Dendritic cell treated with granulocyte-macrophage colony-stimulating factor and Interleukin-4, amounts not matched to agents 40 ng/mL and 50 ng/mL, for 4 days (primary cell): ENCODE measurements around the gene SCARF2.

Experiments used
- H3K27ac Mint-ChIP-seq: one replicate; pipeline ENCODE4 v1.8.0; 2022; ENCODE audit warnings: mild to moderate bottlenecking, mixed read lengths
- H3K27me3 Mint-ChIP-seq: one replicate; pipeline ENCODE4 v1.8.0; 2022; ENCODE audit warnings: mild to moderate bottlenecking, mixed read lengths
- H3K36me3 Mint-ChIP-seq: one replicate; pipeline ENCODE4 v1.8.0; 2022; ENCODE audit warnings: low read depth, mixed read lengths
- H3K4me1 Mint-ChIP-seq: one replicate; pipeline ENCODE4 v1.8.0; 2022; ENCODE audit warnings: low read depth, mixed read lengths
- H3K4me3 Mint-ChIP-seq: one replicate; pipeline ENCODE4 v1.8.0; 2022; ENCODE audit warnings: mild to moderate bottlenecking, moderate library complexity, mixed read lengths
- H3K9me3 Mint-ChIP-seq: one replicate; pipeline ENCODE4 v1.8.0; 2022; ENCODE audit warnings: mixed read lengths
- intact Hi-C: fragments of 100-400 bp; cut with micrococcal nuclease; formaldehyde crosslinking; loops from one replicate; pipeline ENCODE4 v1.15.0; 2022

The SCARF2 gene

GRCh38 chr22:20466659-20467379, 29.2 kb upstream of the SCARF2 start:
- Mint-ChIP-seq H3K27me3 (no peaks in the 10 kb centered on the region), H3K4me3 (no peak overlapping the region), H3K27ac (peak overlapping the region; percentile 16), H3K9me3 (no peaks in the 10 kb centered on the region), H3K36me3 (peaks cover 75% of the 10 kb centered on the region), H3K4me1 (peaks cover 55% of the 10 kb centered on the region)
- intact Hi-C loops, result no loop called here

GRCh38 chr22:20465759-20466077, 28.1 kb upstream of the SCARF2 start:
- Mint-ChIP-seq H3K27me3 (no peaks in the 10 kb centered on the region), H3K4me3 (no peak overlapping the region), H3K27ac (no peak overlapping the region), H3K4me1 (peaks cover 55% of the 10 kb centered on the region), H3K9me3 (no peaks in the 10 kb centered on the region), H3K36me3 (peaks cover 71% of the 10 kb centered on the region)
- intact Hi-C loops, result no loop called here

GRCh38 chr22:20464912-20465758, 27.5 kb upstream of the SCARF2 start:
- no peaks in the 10 kb centered on the region for H3K9me3 Mint-ChIP-seq
- H3K27ac Mint-ChIP-seq, result no peak overlapping the region
- no peaks in the 10 kb centered on the region for H3K27me3 Mint-ChIP-seq
- no peak overlapping the region for H3K4me3 Mint-ChIP-seq
- peaks cover 68% of the 10 kb centered on the region for H3K36me3 Mint-ChIP-seq
- intact Hi-C loops, result no loop called here
- H3K4me1 Mint-ChIP-seq, result peaks cover 55% of the 10 kb centered on the region

GRCh38 chr22:20464096-20464614, 26.5 kb upstream of the SCARF2 start:
- Mint-ChIP-seq H3K36me3 (peaks cover 70% of the 10 kb centered on the region), H3K4me1 (peaks cover 53% of the 10 kb centered on the region), H3K27me3 (no peaks in the 10 kb centered on the region), H3K4me3 (no peak overlapping the region), H3K9me3 (no peaks in the 10 kb centered on the region), H3K27ac (no peak overlapping the region)
- intact Hi-C loops, result no loop called here

GRCh38 chr22:20463324-20464095, 25.9 kb upstream of the SCARF2 start:
- intact Hi-C loops, result no loop called here
- Mint-ChIP-seq H3K9me3 (no peaks in the 10 kb centered on the region), H3K27me3 (no peaks in the 10 kb centered on the region), H3K27ac (no peak overlapping the region), H3K4me3 (no peak overlapping the region), H3K36me3 (peaks cover 70% of the 10 kb centered on the region), H3K4me1 (peaks cover 50% of the 10 kb centered on the region)

- H3K27me3 Mint-ChIP-seq, result no peaks in the 10 kb centered on the region
- H3K4me1 Mint-ChIP-seq, result peaks cover 46% of the 10 kb centered on the region
- H3K36me3 Mint-ChIP-seq, result peaks cover 86% of the 10 kb centered on the region
- no peaks in the 10 kb centered on the region for H3K9me3 Mint-ChIP-seq
- no peak overlapping the region for H3K4me3 Mint-ChIP-seq
- H3K27ac Mint-ChIP-seq, result no peak overlapping the region
- intact Hi-C loops, result no loop called here
Measured at GRCh38 chr22:20459862-20460261, 22.2 kb upstream of the SCARF2 start.

GRCh38 chr22:20459152-20459542, 21.5 kb upstream of the SCARF2 start:
- Mint-ChIP-seq H3K36me3 (peaks cover 83% of the 10 kb centered on the region), H3K27ac (no peak overlapping the region), H3K9me3 (no peaks in the 10 kb centered on the region), H3K27me3 (no peaks in the 10 kb centered on the region), H3K4me3 (no peak overlapping the region), H3K4me1 (peaks cover 43% of the 10 kb centered on the region)
- intact Hi-C loops, result no loop called here

- no peak overlapping the region for H3K4me3 Mint-ChIP-seq
- no peaks in the 10 kb centered on the region for H3K27me3 Mint-ChIP-seq
- intact Hi-C loops, result no loop called here
- peaks cover 79% of the 10 kb centered on the region for H3K36me3 Mint-ChIP-seq
- H3K27ac Mint-ChIP-seq, result no peak overlapping the region
- peaks cover 38% of the 10 kb centered on the region for H3K4me1 Mint-ChIP-seq
- no peaks in the 10 kb centered on the region for H3K9me3 Mint-ChIP-seq
Measured at GRCh38 chr22:20458530-20459151, 21.0 kb upstream of the SCARF2 start.

GRCh38 chr22:20457506-20458240, 20.0 kb upstream of the SCARF2 start:
- peaks cover 29% of the 10 kb centered on the region for H3K4me1 Mint-ChIP-seq
- H3K4me3 Mint-ChIP-seq, result no peak overlapping the region
- H3K27me3 Mint-ChIP-seq, result no peaks in the 10 kb centered on the region
- intact Hi-C loops, result loop anchor here (2.0 kb wide), 1 partner anchor 37 kb away; the partner anchor contains the start of gene KLHL22
- no peak overlapping the region for H3K27ac Mint-ChIP-seq
- no peaks in the 10 kb centered on the region for H3K9me3 Mint-ChIP-seq
- H3K36me3 Mint-ChIP-seq, result peaks cover 78% of the 10 kb centered on the region

GRCh38 chr22:20456722-20457076, 19.1 kb upstream of the SCARF2 start:
- Mint-ChIP-seq H3K4me3 (no peak overlapping the region), H3K27me3 (no peaks in the 10 kb centered on the region), H3K4me1 (peaks cover 25% of the 10 kb centered on the region), H3K36me3 (peaks cover 78% of the 10 kb centered on the region), H3K27ac (no peak overlapping the region), H3K9me3 (no peaks in the 10 kb centered on the region)
- intact Hi-C loops, result loop anchor here (1.0 to 2.0 kb wide), 3 partner anchors 27 to 38 kb away; partner anchors contain the start of gene KLHL22

- intact Hi-C loops, result loop anchor here (1.0 to 2.0 kb wide), 3 partner anchors 27 to 39 kb away; partner anchors contain the start of gene KLHL22
- H3K27ac Mint-ChIP-seq, result no peak overlapping the region
- H3K9me3 Mint-ChIP-seq, result no peaks in the 10 kb centered on the region
- peaks cover 82% of the 10 kb centered on the region for H3K36me3 Mint-ChIP-seq
- no peaks in the 10 kb centered on the region for H3K27me3 Mint-ChIP-seq
- H3K4me3 Mint-ChIP-seq, result no peak overlapping the region
- peaks cover 25% of the 10 kb centered on the region for H3K4me1 Mint-ChIP-seq
Measured at GRCh38 chr22:20456064-20456721, 18.6 kb upstream of the SCARF2 start.

GRCh38 chr22:20455709-20456063, 18.1 kb upstream of the SCARF2 start:
- H3K4me3 Mint-ChIP-seq, result no peak overlapping the region
- peaks cover 82% of the 10 kb centered on the region for H3K36me3 Mint-ChIP-seq
- H3K9me3 Mint-ChIP-seq, result no peaks in the 10 kb centered on the region
- H3K27me3 Mint-ChIP-seq, result no peaks in the 10 kb centered on the region
- peaks cover 25% of the 10 kb centered on the region for H3K4me1 Mint-ChIP-seq
- intact Hi-C loops, result loop anchor here (1.0 to 2.0 kb wide), 3 partner anchors 26 to 39 kb away; partner anchors contain the start of gene KLHL22
- H3K27ac Mint-ChIP-seq, result no peak overlapping the region
